D341Med (cell line): ENCODE results near the gene TNIK.
"Not testable (repeated sequence)": the region's sequence is repeated elsewhere in the genome, so short reads cannot be mapped to it uniquely, and the experiment has no call there.

ENCODE experiments used
- DNase-seq: peaks from one replicate; pipeline ENCODE4 v3.0.0; 2012; ENCODE audit warnings: low spot score

TNIK gene

GRCh38 chr3:171125010-171125409, 335.2 kb downstream of the TNIK start:
- DNase-seq = no peak

- DNase-seq = no peak
Measured at GRCh38 chr3:171123915-171124314, 336.3 kb downstream of the TNIK start.

GRCh38 chr3:171122861-171123260, 337.3 kb downstream of the TNIK start:
- no peak for DNase-seq

- DNase-seq = no peak
Measured at GRCh38 chr3:171122240-171122639, 338.0 kb downstream of the TNIK start.

GRCh38 chr3:171121801-171122200, 338.4 kb downstream of the TNIK start:
- DNase-seq = no peak

- not testable (repeated sequence) for DNase-seq
Measured at GRCh38 chr3:171119402-171119801, 340.8 kb downstream of the TNIK start.

GRCh38 chr3:171118993-171119392, 341.2 kb downstream of the TNIK start:
- DNase-seq = not testable (repeated sequence)

- no peak for DNase-seq
Measured at GRCh38 chr3:171116824-171117395, 343.3 kb downstream of the TNIK start.

- no peak for DNase-seq
Measured at GRCh38 chr3:171116365-171116764, 343.8 kb downstream of the TNIK start.

- no peak for DNase-seq
Measured at GRCh38 chr3:171115667-171116066, 344.5 kb downstream of the TNIK start.

GRCh38 chr3:171113716-171114115, 346.5 kb downstream of the TNIK start:
- no peak for DNase-seq

GRCh38 chr3:171110715-171111114, 349.5 kb downstream of the TNIK start:
- DNase-seq = no peak

GRCh38 chr3:171108066-171108465, 352.1 kb downstream of the TNIK start:
- DNase-seq = no peak

- DNase-seq = no peak
Measured at GRCh38 chr3:171103185-171103584, 357.0 kb downstream of the TNIK start.

- no peak for DNase-seq
Measured at GRCh38 chr3:171101982-171102641, 358.1 kb downstream of the TNIK start.

- no peak for DNase-seq
Measured at GRCh38 chr3:171099911-171100310, 360.3 kb downstream of the TNIK start.

GRCh38 chr3:171095063-171095462, 365.1 kb downstream of the TNIK start:
- no peak for DNase-seq

- no peak for DNase-seq
Measured at GRCh38 chr3:171094411-171094810, 365.8 kb downstream of the TNIK start.

GRCh38 chr3:171093462-171093861, 366.7 kb downstream of the TNIK start:
- no peak for DNase-seq

- no peak for DNase-seq
Measured at GRCh38 chr3:171092467-171092911, 367.7 kb downstream of the TNIK start.

- no peak for DNase-seq
Measured at GRCh38 chr3:171090321-171090720, 369.9 kb downstream of the TNIK start.

- no peak for DNase-seq
Measured at GRCh38 chr3:171088964-171089754, 371.0 kb downstream of the TNIK start.

- no peak for DNase-seq
Measured at GRCh38 chr3:171088496-171088895, 371.7 kb downstream of the TNIK start.
